Stimulated activated CD8-positive, alpha-beta memory T cell treated with anti-CD3 and anti-CD28 coated beads, Interleukin-4, amount 100 ng/mL, for 24 hours (primary cell): Measurements from ENCODE around the gene APEH.

Experiments
- DNase-seq: peaks from one replicate; pipeline ENCODE4 v3.0.0-alpha.2; 2020; ENCODE audit warnings: low read depth

APEH gene

DNA sequence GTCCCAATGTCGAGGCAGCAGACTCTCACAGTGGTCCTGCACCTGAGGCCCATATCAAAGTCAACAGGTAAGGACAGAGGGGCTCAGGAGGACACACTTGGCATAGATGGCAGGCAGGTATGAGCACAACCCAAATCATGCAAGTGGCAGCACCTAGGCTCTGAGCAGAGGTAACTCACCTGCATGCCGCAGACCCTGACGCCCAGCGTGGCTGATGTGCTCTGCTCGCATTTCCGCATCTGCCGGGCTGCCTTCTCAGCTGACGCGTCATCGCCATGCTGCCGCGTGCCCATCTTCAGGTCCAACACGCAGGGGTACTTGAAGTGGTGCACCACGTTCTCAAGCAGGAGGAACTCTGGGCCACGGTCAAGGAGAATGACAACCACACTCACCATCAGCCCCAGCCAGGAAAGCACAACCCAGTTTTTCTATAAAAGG lies 53.8 kb downstream of the APEH start:
- no peak for DNase-seq

DNA sequence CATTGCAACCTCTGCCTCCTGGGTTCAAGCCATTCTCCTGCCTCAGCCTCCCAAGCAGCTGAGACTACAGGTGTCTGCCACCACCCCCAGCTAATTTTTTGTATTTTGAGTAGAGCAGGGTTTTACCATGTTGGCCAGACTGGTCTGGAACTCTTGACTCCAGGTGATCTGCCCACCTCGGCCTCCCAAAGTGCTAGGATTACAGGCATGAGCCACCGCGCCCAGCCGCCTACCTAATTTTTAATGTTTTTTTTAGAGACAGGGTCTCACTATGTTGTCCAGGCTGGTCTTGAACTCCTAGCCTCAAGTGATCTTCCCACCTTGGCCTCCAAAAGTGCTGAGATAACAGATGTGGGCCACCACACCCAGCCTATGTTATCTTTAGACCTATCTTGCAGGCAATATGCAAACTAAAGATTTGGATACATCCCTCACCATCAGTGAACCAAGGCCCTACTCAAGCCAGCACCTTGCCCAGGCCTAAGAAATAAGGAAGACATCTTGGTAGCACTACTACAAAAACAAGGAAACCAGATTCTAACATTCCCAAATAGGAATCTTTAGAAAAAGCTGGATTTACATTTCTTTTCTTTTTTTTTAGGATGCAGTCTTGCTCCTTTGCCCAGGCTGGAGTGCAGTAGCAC lies 55.9 kb downstream of the APEH start:
- DNase-seq, result no peak

DNA sequence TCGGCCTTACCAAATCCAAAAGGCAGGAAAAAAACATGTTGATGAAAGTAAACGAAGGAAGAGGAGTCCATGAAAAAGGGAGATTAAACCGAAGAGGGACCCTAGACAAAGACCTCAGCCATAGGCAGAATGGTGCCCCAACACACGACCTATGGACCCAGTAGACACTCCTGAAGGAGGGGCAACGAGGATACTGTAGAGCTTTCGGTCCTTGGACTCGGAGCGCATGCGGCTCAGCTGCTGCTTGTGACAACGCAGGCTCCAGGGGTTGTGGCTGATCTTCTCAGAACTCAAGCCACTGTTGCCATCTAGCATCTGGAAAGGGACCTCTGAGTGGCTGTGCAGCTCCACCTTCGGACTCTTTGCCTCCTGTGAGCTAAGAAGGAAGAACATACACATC lies 58.4 kb downstream of the APEH start:
- no peak for DNase-seq

DNA sequence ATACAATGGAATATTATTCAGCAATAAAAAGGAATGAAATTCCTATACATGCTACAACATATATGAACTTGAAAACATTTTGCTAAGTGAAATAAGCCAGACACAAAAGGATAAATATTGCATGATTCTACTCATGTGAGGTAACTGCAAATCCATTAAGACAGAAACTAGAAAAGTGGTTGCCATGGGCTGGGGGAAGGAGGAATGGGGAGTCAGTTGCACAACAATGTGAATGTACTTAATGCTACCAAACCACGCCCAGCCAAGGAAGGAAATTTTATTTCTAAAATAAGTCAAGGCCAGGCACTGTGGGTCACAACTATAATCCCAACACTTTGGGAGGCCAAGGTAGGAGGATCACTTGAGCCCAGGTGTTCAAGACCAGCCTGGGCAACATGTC lies 59.4 kb downstream of the APEH start:
- no peak for DNase-seq
